NCI-H2107 treated with DMSO at 0.1 percent for 48 hours (cell line): ENCODE results near the gene RAI14.
"Not testable (repeated sequence)": the region's sequence is repeated elsewhere in the genome, so short reads cannot be mapped to it uniquely, and the experiment has no call there.

ENCODE experiments used
- DNase-seq: peaks from one replicate; lab custom pipeline; 2025; ENCODE audit not compliant: unreplicated experiment; lab: John Stamatoyannopoulos, UW

Gene RAI14

DNA sequence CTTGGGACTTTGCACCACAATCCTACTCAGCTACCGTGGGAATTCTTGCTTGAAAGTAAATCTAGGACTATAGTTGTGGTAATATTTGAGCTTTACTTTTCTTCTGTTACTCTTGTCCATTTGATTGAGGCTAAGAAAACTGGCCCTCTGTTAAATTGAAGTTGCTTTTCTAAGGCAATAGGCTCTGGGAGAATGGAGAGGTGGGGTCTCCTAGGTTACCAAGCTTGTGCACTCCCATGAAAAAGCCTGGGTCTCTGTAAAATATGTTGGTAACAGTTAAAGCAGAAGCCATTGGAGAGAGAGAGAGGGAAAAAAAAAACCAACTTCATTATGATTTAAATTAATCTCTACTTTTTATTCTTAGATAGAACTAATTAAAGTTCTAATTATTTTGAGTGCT is 68.6 kb downstream of the RAI14 start:
- DNase-seq, result no peak

GRCh38 chr5:34727166-34727749 is 71.1 kb downstream of the RAI14 start:
- not testable (repeated sequence) for DNase-seq

- no peak for DNase-seq
Measured at GRCh38 chr5:34728236-34728635, 72.1 kb downstream of the RAI14 start.

DNA sequence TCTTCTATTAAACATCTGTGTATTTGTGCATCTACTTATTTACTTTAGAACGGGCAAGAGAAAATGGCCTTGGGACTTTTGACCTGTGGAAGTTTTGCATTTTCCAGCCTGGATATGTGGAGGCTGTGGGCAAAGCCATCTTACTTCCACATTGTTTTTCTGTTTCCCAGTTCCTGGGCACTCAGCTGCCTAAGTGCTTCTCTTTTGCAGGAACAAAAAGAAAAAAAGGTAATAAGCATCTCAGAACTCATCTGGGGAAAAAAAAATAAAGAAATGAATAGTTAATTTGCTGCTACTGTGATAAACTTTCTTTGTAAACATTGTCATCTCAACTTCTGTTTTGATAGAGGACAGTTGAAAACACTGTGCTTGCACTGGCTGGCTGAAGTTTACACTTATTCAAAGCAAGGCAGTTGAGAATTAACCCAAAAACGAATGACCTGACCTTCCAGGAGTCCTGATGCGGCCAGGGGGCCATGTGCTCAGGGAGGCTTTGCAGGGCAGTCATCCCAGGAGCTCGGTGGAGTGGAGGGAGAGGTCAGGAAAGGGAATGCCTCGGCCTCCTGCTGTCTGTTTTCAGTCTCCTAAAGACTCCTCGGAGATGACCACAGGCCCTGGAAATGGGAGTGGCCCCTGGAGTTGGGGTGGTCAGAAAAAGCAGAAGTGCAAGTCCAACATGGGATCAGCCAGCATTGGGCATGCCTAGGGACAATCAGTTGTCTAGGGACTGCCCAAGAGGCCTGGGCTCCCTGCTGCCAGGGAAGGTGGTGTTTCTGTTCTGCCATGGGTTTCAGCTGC is 75.5 kb downstream of the RAI14 start:
- no peak for DNase-seq

DNA sequence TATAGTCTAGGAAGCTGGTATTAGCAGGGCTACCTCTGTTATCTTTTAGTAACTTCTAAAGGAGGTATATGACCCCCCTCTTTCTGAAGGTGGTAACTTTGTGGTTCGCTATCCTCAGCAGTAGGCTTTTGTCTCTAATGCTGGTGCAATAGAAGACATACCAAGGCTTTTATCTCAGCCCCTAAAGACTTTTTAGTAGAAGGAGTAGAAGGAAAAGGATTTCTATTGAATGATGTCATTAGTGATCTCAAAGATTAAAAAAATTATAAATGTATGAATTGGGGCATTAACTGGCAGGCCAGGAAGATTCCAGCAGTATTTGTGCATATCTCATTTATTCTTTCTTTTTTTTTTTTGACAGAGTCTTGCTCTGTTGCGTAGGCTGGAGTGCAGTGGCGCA is 78.2 kb downstream of the RAI14 start:
- DNase-seq, result no peak

DNA sequence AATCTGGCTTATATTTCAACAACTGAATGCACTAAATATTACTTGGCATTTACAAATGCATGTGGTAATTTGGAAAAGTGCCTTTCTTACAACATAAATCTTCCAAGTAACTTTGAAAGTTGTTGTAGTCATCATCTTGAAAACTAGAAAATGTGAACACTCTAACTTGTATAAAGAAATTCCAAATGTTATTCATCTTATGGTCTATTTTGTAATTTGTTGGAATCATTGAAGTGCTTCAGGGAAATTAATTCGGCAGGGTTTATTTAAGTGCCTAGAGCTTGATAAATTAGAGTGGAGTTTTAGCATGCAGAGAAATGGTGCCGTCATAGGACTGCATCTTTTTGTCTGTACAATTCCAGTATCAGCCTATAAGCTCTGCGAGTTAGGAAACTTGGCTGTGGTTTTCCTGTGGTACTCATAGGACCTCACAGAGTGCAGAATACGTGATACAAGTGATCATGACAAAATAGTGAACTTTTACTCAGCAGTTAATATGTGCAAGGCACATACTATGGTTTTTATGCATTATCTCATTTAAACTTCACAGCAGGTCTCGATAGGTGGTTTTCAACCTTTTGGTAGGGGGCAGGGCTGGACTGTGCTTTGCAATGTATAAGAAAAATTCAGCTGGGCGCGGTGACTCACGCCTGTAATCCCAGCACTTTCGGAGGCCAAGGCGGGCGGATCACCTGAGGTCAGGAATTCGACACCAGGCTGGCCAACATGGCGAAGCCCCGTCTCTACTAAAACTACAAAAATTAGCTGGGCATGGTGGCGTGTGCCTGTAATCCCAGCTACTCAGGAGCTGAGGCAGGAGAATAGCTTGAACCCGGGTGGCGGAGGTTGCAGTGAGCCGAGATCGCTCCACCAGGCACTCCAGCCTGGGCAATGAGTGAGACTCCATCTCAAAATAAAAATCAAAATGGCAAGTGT is 79.6 kb downstream of the RAI14 start:
- no peak for DNase-seq

DNA sequence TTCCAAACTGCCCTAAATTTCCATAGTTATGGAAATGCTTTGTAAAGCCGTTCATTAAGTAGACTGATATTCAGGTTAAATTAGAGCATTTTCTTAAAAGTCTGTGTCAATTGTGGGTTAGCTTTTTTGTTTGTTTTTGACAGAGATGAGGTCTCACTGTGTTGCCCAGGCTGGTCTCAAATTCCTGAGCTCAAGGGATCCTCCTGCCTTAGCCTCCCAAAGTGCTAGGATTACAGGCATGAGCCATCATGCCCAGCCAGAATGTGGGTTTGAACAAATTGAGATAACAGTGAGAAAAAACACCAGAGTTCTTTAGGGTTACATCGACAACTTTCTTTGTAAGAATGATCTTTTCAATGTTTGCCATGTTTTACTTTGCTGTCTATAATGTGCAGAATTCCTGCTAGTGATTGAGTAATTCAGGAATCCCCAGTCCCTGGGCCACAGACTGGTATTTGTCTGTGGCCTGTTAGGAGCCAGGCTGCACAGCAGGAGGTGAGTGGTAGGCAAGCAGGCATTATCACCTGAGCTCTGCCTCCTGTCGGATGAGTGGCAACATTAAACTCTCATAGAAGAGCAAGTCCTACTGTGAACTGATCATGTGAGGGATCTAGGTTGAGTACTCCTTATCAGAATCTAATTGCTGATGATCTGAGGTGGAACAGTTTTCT is 80.5 kb downstream of the RAI14 start:
- no peak for DNase-seq

- DNase-seq, result no peak
Measured at GRCh38 chr5:34737731-34738130, 81.6 kb downstream of the RAI14 start.

DNA sequence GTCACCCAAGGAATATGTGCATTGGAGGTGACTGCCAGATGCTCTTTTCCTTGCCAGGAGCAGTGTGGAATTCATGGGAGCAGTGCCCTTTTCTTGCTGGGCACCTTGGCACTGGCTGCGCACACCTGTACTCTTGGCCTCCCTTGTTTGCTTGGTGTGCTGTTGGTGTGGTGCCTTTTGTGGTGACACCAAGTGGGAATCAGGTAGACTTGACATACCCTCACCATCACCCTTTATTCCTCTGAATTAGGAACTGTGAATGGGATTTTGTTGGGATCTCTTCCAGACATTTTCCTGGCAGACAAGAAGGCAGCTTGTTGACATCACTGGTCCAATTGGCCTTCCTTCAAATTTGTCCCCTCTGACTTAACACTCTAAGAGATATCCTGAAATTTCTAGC is 82.3 kb downstream of the RAI14 start:
- DNase-seq, result no peak

DNA sequence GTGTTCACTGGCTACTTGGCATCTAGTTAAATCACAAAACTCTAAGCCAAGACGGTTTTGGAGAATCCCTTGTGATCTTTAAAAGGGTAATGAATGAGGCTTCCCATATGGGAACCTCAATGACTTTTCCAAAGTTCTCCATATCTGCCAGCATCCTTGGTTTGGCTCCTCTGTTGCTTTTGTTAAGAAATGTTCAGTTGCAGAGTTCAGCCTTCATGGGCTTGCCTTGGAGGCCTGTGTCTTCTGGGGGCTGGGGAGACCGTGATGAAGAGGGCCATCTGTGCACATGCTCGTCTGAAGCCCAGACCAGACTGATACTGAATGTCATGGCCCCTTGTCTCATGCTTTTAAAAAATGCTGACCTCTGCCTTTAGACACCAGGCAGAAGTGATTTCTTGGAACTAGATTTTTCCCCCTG is 84.3 kb downstream of the RAI14 start:
- DNase-seq, result no peak

- no peak for DNase-seq
Measured at GRCh38 chr5:34742061-34742460, 85.9 kb downstream of the RAI14 start.

DNA sequence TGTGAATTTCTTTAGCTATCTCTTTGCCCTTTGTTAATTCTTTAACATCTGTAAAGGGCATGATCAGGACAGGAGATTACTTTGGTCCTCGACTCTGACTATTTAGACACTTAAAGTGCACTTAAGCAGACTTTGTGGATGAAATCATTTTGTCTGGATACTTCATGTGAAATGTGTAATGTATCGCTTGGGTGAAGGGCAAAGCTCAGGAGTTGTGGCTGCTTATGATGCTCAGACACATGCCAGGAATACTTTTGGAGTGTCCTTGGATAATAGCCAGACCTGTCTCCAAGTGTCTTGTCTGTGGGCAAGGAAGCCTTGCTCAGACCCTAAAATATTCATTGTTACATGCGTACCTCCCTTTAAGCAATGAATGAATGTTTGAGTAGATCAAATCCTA is 87.8 kb downstream of the RAI14 start:
- DNase-seq, result no peak

GRCh38 chr5:34748431-34748830 is 92.3 kb downstream of the RAI14 start:
- no peak for DNase-seq

- no peak for DNase-seq
Measured at GRCh38 chr5:34749431-34749873, 93.3 kb downstream of the RAI14 start.

GRCh38 chr5:34750206-34750605 is 94.1 kb downstream of the RAI14 start:
- DNase-seq, result no peak

- DNase-seq, result no peak
Measured at GRCh38 chr5:34751807-34752736, 95.9 kb downstream of the RAI14 start.

GRCh38 chr5:34753236-34753635 is 97.1 kb downstream of the RAI14 start:
- not testable (repeated sequence) for DNase-seq

DNA sequence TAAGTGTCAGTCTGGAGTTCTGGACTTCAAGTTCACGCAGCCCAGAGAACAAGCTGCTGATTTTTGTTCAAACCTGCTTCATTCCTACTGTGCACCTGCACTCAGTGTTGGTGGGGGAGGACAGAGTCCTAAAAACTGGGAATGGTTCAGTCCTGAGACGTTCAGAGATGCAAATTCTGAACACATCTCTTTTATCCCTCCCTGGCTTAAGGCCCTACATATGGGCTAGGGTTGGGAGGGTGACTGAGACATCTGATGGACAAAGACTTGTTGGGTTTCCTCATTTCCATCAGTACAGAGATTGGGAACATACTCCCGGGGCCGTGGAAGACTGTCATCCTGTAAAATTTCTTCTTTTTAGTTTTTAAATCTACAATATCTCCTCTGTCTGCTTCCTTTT is 99.8 kb downstream of the RAI14 start:
- DNase-seq, result no peak

- no peak for DNase-seq
Measured at GRCh38 chr5:34756781-34757624, 100.9 kb downstream of the RAI14 start.
